PC-9 (cell line): ENCODE data around the gene UBLCP1. TPM values are rescaled to one million over a fixed set of nuclear protein-coding genes. Genes with fewer than 3 reads are reported as not detected.
"Not testable (repeated sequence)": the region's sequence is repeated elsewhere in the genome, so short reads cannot be mapped to it uniquely, and the experiment has no call there.

Source experiments
- BruUV-seq: library from RNA; stranded (reverse); fragments of 400-500 nt; replicated peaks from 2 replicates; lab custom pipeline; 2021; lab: Mats Ljungman, UMichigan
- CTCF ChIA-PET: fragments of 300-600 bp; sonication (Branson Sonifier 250); formaldehyde crosslinking; loops from one replicate; lab custom pipeline; 2022; ENCODE audit warnings: antibody characterized with exemption; lab: Charles Lee
- POLR2A ChIA-PET: fragments of 300-600 bp; sonication (Branson Sonifier 250); formaldehyde crosslinking; loops from one replicate; lab custom pipeline; 2022; ENCODE audit warnings: antibody characterized with exemption; ENCODE audit not compliant: unreplicated experiment; lab: Charles Lee
- DNase-seq, 2 experiments: peaks; one replicate each; pipeline versions ENCODE4 v3.0.0 to v3.0.0-alpha.2; 2015 to 2022; ENCODE audit warnings: mixed read lengths in 1 of 2
- H2AFZ ChIP-seq: fragments of 200-600 bp; sonication (generic); 2 replicates; pipeline ENCODE4 v1.8.1; 2017; ENCODE audit warnings: antibody characterized with exemption
- H3F3A ChIP-seq: fragments of 200-600 bp; sonication (generic); 2 replicates; pipeline ENCODE4 v1.8.1; 2017; ENCODE audit warnings: antibody characterized with exemption, mild to moderate bottlenecking, low read depth; ENCODE audit not compliant: insufficient read depth
- H3K27ac ChIP-seq: fragments of 200-600 bp; sonication (generic); 2 replicates; pipeline ENCODE4 v1.6.1; 2016; ENCODE audit warnings: mixed run types
- H3K27me3 ChIP-seq: fragments of 200-600 bp; sonication (generic); 2 replicates; pipeline ENCODE4 v1.6.1; 2016; ENCODE audit warnings: low read depth, mixed run types; ENCODE audit not compliant: insufficient read depth
- H3K36me3 ChIP-seq: fragments of 200-600 bp; sonication (generic); 2 replicates; pipeline ENCODE4 v1.6.1; 2016; ENCODE audit warnings: low read depth, mixed run types
- H3K4me1 ChIP-seq: fragments of 200-600 bp; sonication (generic); replicated peaks from 2 replicates; pipeline ENCODE4 v1.6.1; 2016; ENCODE audit warnings: mixed run types; ENCODE audit not compliant: insufficient read depth
- H3K4me2 ChIP-seq: fragments of 200-600 bp; sonication (generic); 2 replicates; pipeline ENCODE4 v1.6.1; 2017; ENCODE audit warnings: mixed run types
- H3K4me3 ChIP-seq: fragments of 200-600 bp; sonication (generic); 2 replicates; pipeline ENCODE4 v1.6.1; 2016; ENCODE audit warnings: mixed run types
- H3K79me2 ChIP-seq: fragments of 200-600 bp; sonication (generic); 2 replicates; pipeline ENCODE4 v1.6.1; 2017; ENCODE audit warnings: low read depth, mixed run types
- H3K9me2 ChIP-seq: fragments of 200-600 bp; sonication (generic); 2 replicates; pipeline ENCODE4 v1.8.1; 2017; ENCODE audit warnings: mild to moderate bottlenecking; ENCODE audit not compliant: insufficient read depth
- H3K9me3 ChIP-seq: fragments of 200-600 bp; sonication (generic); 2 replicates; pipeline ENCODE4 v1.8.1; 2016; ENCODE audit warnings: low read depth; ENCODE audit not compliant: insufficient read depth
- H4K20me1 ChIP-seq: fragments of 200-600 bp; sonication (generic); 2 replicates; pipeline ENCODE4 v1.8.1; 2017; ENCODE audit not compliant: insufficient read depth
- CTCF ChIP-seq: fragments of 200-600 bp; sonication (generic); conservative IDR thresholded peaks from 2 replicates; pipeline ENCODE4 v1.6.1; 2017; ENCODE audit warnings: mixed run types, antibody characterized with exemption, mild to moderate bottlenecking, moderate library complexity
- EZH2 ChIP-seq: fragments of 200-600 bp; sonication (generic); IDR thresholded peaks from 2 replicates; pipeline ENCODE4 v1.8.0; 2017; ENCODE audit warnings: antibody characterized with exemption, low read depth
- intact Hi-C: fragments of 100-400 bp; cut with micrococcal nuclease; formaldehyde crosslinking; loops from one replicate; pipeline ENCODE4 v1.10.0; 2022; ENCODE audit not compliant: unreplicated experiment
- total RNA-seq: library from RNA; stranded (reverse); gene quantifications from 2 replicates; pipeline ENCODE4 v1.2.3, GENCODE V29; 2021

The UBLCP1 gene
- total RNA-seq, 1 experiment from 2014 or later: 27.8 TPM

DNA sequence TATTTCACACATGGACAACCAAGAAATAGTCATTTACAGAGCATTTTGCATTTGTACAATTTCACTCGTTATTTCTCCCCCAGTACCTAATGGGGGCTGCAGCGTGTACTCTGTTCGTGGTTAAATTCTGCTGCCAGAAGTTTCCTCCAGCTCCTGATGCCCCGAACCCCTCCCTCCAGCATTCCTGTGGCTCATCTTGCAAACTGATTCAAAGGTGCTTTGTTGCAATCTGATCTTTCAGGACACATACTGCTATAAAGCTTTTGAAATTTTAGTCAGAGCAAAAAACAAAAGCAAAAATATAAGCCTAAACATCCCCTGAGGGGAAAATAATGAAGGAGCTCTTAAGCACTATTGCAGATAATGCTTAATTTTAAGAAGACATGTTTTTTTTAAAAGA is 27.7 kb downstream of the UBLCP1 start:
- BruUV-seq: no TSS peak
- Histone ChIP-seq H3K4me1 (0 out of 2 replicates have a peak, but pooled peaks cover 5% of the 10 kb centered on the region), H3K9me2 (no peaks in the 10 kb centered on the region), H3K4me3 (no peak overlapping the region), H3K4me2 (peak overlapping the region; percentile 21; the same call in 1 of the 2 replicates), H3K9me3 (no peaks in the 10 kb centered on the region), H3F3A (0 out of 2 replicates have a peak, but pooled peaks cover 4% of the 10 kb centered on the region), H3K27ac (no peak overlapping the region), H2AFZ (no peak overlapping the region), H3K27me3 (no peaks in the 10 kb centered on the region), H3K36me3 (no peaks in the 10 kb centered on the region), H3K79me2 (no peaks in the 10 kb centered on the region), H4K20me1 (no peaks in the 10 kb centered on the region)
- intact Hi-C loops: no loop called here
- ChIA-PET POLR2A (interaction anchor here (0.7 kb wide), 1 partner anchor 33 kb away, joined by 3 read pairs; no protein-coding TSS in a partner anchor), CTCF (interaction anchor here (0.7 to 1.3 kb wide), 5 partner anchors 23 to 697 kb away, joined by 3 to 4 read pairs (median 4); no protein-coding TSS in a partner anchor)
- peak; percentile 49 to 52 for DNase-seq
- TF ChIP-seq CTCF: no peak
- no peak for TF ChIP-seq EZH2

DNA sequence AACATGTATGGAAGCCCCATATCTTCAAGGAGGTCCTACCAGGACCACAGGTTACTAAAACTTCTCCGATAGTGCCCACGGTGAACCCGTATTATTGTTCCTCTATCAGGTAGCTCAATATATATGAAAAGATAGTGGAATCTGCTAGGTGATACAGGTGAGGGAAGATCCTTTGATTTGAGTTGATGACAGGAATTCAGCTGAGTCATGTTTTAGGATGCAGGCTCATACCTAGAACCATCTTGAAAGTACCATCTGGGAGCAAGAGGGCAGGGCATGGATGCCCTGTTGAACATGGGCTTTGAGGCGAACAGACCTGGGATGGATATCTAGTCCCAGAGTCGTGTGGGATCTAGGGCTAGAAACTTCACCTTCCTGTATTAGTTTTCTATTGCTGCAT is 31.8 kb downstream of the UBLCP1 start:
- Histone ChIP-seq H3K4me2 (no peak overlapping the region), H3K4me3 (no peak overlapping the region), H3K79me2 (no peaks in the 10 kb centered on the region), H3F3A (no peaks in the 10 kb centered on the region), H3K9me3 (peaks cover 12% of the 10 kb centered on the region; the same call in 1 of the 2 replicates), H3K9me2 (no peaks in the 10 kb centered on the region), H2AFZ (no peak overlapping the region), H3K27ac (no peak overlapping the region), H3K36me3 (no peaks in the 10 kb centered on the region), H4K20me1 (no peaks in the 10 kb centered on the region), H3K4me1 (0 out of 2 replicates have a peak, but pooled peaks cover 5% of the 10 kb centered on the region), H3K27me3 (no peaks in the 10 kb centered on the region)
- no peak for DNase-seq
- BruUV-seq: no TSS peak
- intact Hi-C loops: no loop called here
- ChIA-PET CTCF (no interaction called here), POLR2A (interaction anchor here (0.6 to 0.7 kb wide), 2 partner anchors 25 to 714 kb away, joined by 4 to 9 read pairs; partner anchors contain the start of gene TTC1)
- TF ChIP-seq CTCF (no peak), EZH2 (no peak)

GRCh38 chr5:159297300-159297699 is 34.2 kb downstream of the UBLCP1 start:
- H3K27me3 ChIP-seq, H4K20me1 ChIP-seq, BruUV-seq, H3K4me1 ChIP-seq, H3F3A ChIP-seq, CTCF ChIA-PET, H3K79me2 ChIP-seq, POLR2A ChIA-PET, H3K9me2 ChIP-seq, H3K36me3 ChIP-seq, H3K27ac ChIP-seq, H3K4me2 ChIP-seq, DNase-seq, intact Hi-C loops, H2AFZ ChIP-seq, H3K4me3 ChIP-seq: not testable (repeated sequence)
- peaks cover 24% of the 10 kb centered on the region for H3K9me3 ChIP-seq

DNA sequence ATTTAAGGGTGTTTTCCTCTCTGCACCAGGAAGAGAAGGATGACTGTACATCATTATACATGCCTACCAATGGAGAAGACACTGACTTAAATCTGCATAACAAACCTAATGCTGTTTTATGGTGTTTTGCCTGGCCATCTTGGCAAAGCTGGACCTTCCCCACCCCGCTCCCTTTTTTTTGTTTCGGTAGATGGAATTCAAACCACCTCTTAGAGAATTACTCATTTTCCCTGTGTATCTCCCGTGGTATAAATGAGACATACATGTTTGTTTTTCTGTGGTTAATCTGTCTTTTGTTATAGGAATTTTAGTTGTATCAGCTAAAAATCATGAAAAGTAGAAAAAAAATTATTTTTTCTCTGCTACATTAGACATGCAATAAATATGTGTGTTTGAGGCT is 38.4 kb downstream of the UBLCP1 start:
- no TSS peak for BruUV-seq
- H3K27me3 ChIP-seq: peaks cover 7% of the 10 kb centered on the region; the same call in 1 of the 2 replicates
- no peak overlapping the region for H3K4me2 ChIP-seq
- H3F3A ChIP-seq: peaks cover 6% of the 10 kb centered on the region; the same call in 1 of the 2 replicates
- DNase-seq: no peak
- TF ChIP-seq CTCF (no peak), EZH2 (no peak)
- H3K9me2 ChIP-seq: no peaks in the 10 kb centered on the region
- intact Hi-C loops: no loop called here
- no peaks in the 10 kb centered on the region for H3K36me3 ChIP-seq
- H3K27ac ChIP-seq: no peak overlapping the region
- POLR2A ChIA-PET: no interaction called here
- CTCF ChIA-PET: no interaction called here
- no peak overlapping the region for H2AFZ ChIP-seq
- H3K4me1 ChIP-seq: no peaks in the 10 kb centered on the region
- no peak overlapping the region for H3K4me3 ChIP-seq
- H3K9me3 ChIP-seq: peaks cover 27% of the 10 kb centered on the region
- no peaks in the 10 kb centered on the region for H4K20me1 ChIP-seq
- no peaks in the 10 kb centered on the region for H3K79me2 ChIP-seq

GRCh38 chr5:159301929-159302860 is 39.1 kb downstream of the UBLCP1 start:
- H3K4me3 ChIP-seq, H3K4me2 ChIP-seq, H3K27me3 ChIP-seq, H3K9me2 ChIP-seq, CTCF ChIA-PET, H3K36me3 ChIP-seq, intact Hi-C loops, H4K20me1 ChIP-seq, POLR2A ChIA-PET, H3K79me2 ChIP-seq, H3K4me1 ChIP-seq, H3F3A ChIP-seq, BruUV-seq: not testable (repeated sequence)
- DNase-seq: peak; percentile 55 to 61
- peak overlapping the region; percentile 72; the same call in 1 of the 2 replicates for H2AFZ ChIP-seq
- H3K9me3 ChIP-seq: peaks cover 26% of the 10 kb centered on the region
- peak overlapping the region; percentile 64 for H3K27ac ChIP-seq
